OCI-M2 (cell line): ENCODE data around the gene RICTOR.
"Not testable (repeated sequence)": the region's sequence is repeated elsewhere in the genome, so short reads cannot be mapped to it uniquely, and the experiment has no call there.

Experiments
- DNase-seq: peaks from one replicate; lab custom pipeline; 2025; ENCODE audit not compliant: unreplicated experiment; lab: John Stamatoyannopoulos, UW

RICTOR gene

GRCh38 chr5:39014561-39014960 lies 59.6 kb downstream of the RICTOR start:
- no peak for DNase-seq

GRCh38 chr5:39013938-39014337 lies 60.3 kb downstream of the RICTOR start:
- no peak for DNase-seq

DNA sequence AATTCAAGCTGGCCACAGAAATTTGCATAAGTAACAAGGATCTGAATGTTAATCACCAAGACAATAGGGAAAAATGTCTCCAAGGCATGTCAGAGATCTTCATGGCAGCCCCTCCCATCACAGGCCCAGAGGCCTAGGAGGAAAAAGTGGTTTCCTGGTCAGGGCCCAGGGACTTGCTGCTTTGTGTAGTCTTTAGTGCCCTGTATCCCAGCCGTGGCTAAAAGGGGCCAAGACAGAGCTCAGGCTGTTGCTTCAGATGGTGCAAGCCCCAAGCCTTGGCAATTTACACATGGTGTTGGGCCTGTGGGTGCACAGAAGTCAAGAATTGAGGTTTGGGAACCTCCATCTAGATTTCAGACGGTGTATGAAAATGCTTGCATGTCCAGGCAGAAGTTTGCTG lies 63.2 kb downstream of the RICTOR start:
- not testable (repeated sequence) for DNase-seq

DNA sequence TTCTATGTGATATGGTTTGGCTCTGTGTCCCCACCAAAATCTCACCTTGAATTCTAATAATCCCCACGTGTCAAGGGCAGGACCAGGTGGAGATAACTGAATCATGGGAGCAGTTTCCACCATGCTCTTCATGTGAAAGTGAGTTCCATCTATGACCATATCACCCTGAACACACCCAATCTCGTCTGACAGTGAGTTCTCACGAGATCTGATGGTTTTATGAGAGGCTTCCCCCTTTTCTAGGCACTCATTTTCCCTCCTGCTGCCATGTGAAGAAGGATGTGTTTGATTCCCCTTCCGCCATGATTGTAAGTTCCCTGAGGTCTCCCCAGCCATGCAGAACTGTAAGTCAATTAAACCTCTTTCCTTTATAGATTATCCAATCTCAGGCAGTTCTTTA lies 64.2 kb downstream of the RICTOR start:
- DNase-seq: no peak

DNA sequence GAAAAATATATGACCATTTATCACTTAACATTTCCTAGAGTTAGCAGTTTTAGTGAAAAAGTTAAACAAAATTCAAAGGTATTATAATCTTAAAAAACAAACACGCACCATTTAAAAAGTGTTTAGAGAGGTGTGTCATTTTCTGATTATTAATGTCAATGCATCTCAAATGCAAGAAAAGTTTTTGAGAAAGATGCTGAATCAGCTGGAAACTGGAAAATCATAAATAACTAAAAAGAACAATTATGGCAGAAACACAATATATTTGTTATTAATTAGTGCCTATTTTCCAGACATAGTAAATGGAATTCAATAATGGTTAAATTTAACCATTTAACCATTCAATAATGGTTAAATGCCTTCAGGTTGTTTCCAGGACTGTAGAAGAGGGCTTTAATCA lies 64.9 kb downstream of the RICTOR start:
- DNase-seq: no peak

DNA sequence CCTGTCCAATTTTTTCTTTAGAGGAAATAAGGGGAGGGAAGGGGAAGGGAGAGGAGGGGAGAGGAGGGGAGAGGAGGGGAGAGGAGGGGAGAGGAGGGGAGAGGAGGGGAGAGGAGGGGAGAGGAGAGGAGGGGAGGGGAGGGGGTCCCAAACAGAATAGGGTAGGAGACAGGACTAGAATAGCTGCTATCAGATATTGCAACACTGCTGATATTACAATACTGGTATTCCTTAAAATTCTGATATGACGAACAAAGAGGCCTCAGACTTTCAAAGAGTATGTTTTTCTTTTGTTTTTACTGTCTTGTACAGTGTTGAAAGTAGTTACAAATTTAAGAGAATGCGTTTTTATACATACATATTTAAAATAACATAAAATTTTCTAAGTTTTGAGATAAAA lies 67.5 kb downstream of the RICTOR start:
- no peak for DNase-seq

- DNase-seq: no peak
Measured at GRCh38 chr5:39005566-39006232, 68.5 kb downstream of the RICTOR start.

DNA sequence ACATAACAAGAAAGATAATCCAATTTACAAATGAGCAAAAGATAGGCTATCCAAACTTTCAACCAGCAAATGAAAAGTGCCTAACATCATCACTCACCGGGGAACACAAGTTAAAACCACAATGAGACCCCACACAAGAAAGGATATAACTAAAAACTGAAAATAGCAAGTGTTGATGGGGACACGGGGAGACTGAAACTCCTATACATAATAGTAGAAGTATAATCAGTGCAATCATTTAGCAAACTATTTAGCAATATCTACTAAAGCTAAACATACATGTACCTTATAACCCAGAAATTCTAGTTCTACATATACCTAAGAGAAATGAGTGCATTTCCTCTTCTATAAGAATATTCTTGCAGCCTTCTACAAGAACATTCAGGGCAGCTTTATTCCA lies 72.5 kb downstream of the RICTOR start:
- DNase-seq: no peak

DNA sequence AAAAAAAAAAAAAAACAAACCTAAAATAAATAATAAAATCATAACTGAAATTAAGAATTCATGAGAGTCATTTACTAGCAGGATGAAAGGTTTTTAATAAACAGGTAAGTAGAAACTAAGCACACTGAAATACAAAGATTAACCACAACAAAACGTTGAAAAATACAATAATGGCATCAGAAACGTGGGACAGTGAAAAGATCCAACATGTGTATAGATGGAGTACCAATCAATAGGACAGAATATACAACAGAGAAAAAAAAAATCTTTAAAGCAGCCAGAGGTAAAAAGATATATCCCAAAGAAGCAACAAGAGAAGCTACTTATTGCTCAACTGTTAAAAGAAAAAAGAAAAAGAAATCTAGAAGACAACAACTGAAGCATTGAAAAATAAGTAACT lies 75.2 kb downstream of the RICTOR start:
- DNase-seq: no peak

GRCh38 chr5:38997591-38997990 lies 76.6 kb downstream of the RICTOR start:
- no peak for DNase-seq

DNA sequence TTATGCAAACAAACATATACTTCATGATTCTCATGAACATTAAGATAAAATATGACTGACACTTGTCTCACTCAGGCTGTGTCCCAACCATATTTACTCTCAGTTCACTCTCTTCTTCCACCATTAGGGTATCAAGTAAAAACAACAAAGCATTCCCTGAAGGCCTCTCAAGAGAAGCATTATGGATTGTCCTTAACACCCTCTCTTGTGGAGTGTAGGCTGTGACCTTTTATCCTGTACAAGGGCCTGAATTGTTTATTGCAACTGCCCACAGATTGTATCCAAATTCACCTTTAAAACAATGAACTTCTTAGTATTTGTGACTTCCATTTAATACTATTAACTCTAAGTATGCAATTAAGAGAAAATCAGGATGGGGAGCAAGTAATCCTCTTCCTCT lies 78.1 kb downstream of the RICTOR start:
- no peak for DNase-seq

GRCh38 chr5:38994324-38994927 lies 79.8 kb downstream of the RICTOR start:
- no peak for DNase-seq

- DNase-seq: not testable (repeated sequence)
Measured at GRCh38 chr5:38989974-38990719, 84.1 kb downstream of the RICTOR start.

- no peak for DNase-seq
Measured at GRCh38 chr5:38985909-38986452, 88.2 kb downstream of the RICTOR start.

GRCh38 chr5:38979535-38979934 lies 94.7 kb downstream of the RICTOR start:
- no peak for DNase-seq

DNA sequence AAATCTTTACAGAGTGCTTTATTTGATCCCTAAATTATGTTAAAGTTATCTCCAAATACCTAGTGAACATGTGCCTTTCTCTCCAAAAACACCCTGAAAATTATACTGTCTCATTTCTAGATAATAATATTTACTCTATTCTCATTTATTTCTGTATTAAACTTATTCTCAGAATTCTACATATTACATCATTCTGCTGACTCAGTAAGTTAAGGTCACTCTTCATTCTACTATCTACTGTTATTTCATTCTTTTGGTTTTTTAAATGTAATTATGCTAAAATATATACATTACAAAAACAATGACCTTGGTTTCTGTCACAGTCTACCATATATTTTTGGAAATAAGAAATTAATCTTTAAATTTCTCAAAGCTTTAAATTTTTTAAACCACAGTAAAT lies 96.2 kb downstream of the RICTOR start:
- no peak for DNase-seq

- no peak for DNase-seq
Measured at GRCh38 chr5:38968665-38969064, 105.5 kb downstream of the RICTOR start.

DNA sequence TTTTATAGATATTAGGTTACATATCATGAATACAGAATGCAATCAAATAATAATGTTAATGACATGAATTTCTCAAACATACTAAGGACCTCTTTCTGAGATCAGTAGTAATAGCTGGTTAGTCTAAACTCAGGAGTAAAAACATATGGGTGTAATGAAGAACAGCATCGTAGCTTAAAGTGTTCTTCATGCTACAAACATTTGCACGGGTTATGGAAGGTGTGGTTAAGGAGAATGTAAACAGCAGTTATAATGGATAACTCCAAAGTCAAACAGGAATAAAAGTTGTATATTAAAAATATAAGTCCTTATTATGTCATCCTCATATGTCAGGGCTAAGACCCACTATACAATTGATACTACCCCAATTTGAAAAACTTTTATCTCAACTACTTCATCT lies 112.5 kb downstream of the RICTOR start:
- no peak for DNase-seq

GRCh38 chr5:38953426-38954012 lies 120.7 kb downstream of the RICTOR start:
- no peak for DNase-seq

DNA sequence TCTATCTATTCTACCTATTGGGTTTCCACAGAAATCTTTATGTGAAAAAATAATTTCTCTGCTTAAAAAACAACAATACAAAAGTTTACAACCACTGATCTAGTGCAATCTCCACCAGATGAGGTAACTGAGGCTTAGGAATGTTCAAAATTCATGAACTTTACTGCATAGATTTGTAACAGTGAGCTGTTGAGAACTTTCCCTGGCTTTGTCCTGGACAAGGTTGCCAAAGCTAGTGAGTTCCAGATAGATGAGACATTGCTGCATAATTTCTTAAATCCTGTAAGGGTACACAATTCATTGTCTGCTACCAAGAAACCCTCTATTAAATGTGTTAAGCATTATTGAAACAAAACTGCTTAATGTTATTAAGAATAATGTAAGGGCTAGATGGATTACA lies 125.7 kb downstream of the RICTOR start:
- DNase-seq: no peak

- no peak for DNase-seq
Measured at GRCh38 chr5:38944282-38944681, 129.9 kb downstream of the RICTOR start.

DNA sequence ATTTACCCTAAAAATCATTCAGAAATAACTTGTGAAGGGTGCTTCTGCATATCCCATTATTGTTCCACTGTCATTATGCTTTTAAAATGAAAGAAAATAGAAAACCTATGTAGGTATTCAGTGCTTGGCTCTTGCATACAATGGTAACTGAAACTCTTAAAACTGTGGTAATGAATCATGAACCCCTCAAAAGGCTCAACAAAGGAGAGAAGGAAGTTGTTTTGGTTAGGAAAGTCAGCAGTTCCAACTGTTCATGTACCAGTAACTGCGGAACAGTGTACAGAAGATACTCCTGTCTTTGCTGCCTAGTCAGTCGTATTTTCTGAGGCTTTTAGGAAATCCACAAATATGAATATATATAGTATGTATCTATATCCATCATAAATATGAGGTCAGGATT lies 132.3 kb downstream of the RICTOR start:
- no peak for DNase-seq
